A549 (cell line): ENCODE results near the gene FBXL22. TPM values are rescaled to one million over a fixed set of nuclear protein-coding genes. Genes with fewer than 3 reads are reported as not detected.

Experiments
- ATAC-seq, 2 experiments: fragments of 200-7000 bp in 1 of 2; fragments of >200 bp in 1 of 2; cut with Nextera tagmentation in 1 of 2; cut with Tn5 transposase in 1 of 2; 3 replicates each; pipeline versions ENCODE4 v1.8.0 to v1.9.1; 2018 to 2020; ENCODE audit warnings: mild to moderate bottlenecking in 1 of 2, moderate library complexity in 1 of 2
- CTCF ChIA-PET: fragments of 300-600 bp; sonication (Branson Sonifier 250); formaldehyde crosslinking; extraction: SDS; loops from one replicate; lab custom pipeline; 2021; ENCODE audit warnings: antibody characterized with exemption, inconsistent platforms; lab: Yijun Ruan, JAX
- POLR2A ChIA-PET: fragments of 350-600 bp; formaldehyde crosslinking; extraction: SDS; loops from one replicate; lab custom pipeline; 2021; ENCODE audit warnings: antibody characterized with exemption, inconsistent platforms; lab: Yijun Ruan, JAX
- DNase-seq, 2 experiments: peaks; one replicate each; pipeline versions ENCODE4 v3.0.0 to v3.0.0-alpha.2; 2011 to 2016; ENCODE audit warnings: low read depth in 1 of 2, low spot score in 1 of 2
- FAIRE-seq: peaks from 2 replicates; lab custom pipeline; 2011; peaks lifted over from hg19 to GRCh38; lab: Jason Lieb, UNC
- H3K27ac ChIP-seq, 2 experiments: fragments of >200 bp; sonication (Bioruptor Twin); formaldehyde crosslinking; 3 replicates each; pipeline ENCODE4 v1.5.1; 2016 to 2017
- H3K4me1 ChIP-seq: fragments of >200 bp; sonication (Bioruptor Twin); formaldehyde crosslinking; 3 replicates; pipeline ENCODE4 v1.6.1; 2016
- H3K4me2 ChIP-seq: fragments of >200 bp; sonication (Bioruptor Twin); formaldehyde crosslinking; 3 replicates; pipeline ENCODE4 v1.6.1; 2016
- H3K4me3 ChIP-seq: fragments of >200 bp; sonication (Bioruptor Twin); formaldehyde crosslinking; 3 replicates; pipeline ENCODE4 v1.5.1; 2016
- H3K9me3 ChIP-seq: fragments of >200 bp; sonication (Bioruptor Twin); formaldehyde crosslinking; 3 replicates; pipeline ENCODE4 v1.6.1; 2016
- ATOH8 ChIP-seq: fragments of 250-450 bp; sonication (Bioruptor Pico); IDR thresholded peaks from 2 replicates; pipeline ENCODE4 v1.5.0; 2020; ENCODE audit warnings: low read depth, mild to moderate bottlenecking, moderate library complexity
- BCL3 ChIP-seq: fragments of >200 bp; sonication (Bioruptor Twin); formaldehyde crosslinking; IDR thresholded peaks from 3 replicates; pipeline ENCODE4 v1.6.1; 2016
- CBX2 ChIP-seq: fragments of 200-600 bp; sonication (generic); IDR thresholded peaks from 2 replicates; pipeline ENCODE4 v1.6.1; 2016; ENCODE audit warnings: low read depth, mild to moderate bottlenecking, borderline replicate concordance
- CEBPB ChIP-seq, 2 experiments: fragments of >200 bp in 1 of 2; sonication (Bioruptor Twin) in 1 of 2; formaldehyde crosslinking in 1 of 2; IDR thresholded peaks; 2 replicates each; pipeline ENCODE4 v1.6.1; 2012 to 2016
- CHD2 ChIP-seq: fragments of 150-350 bp; IDR thresholded peaks from 2 replicates; pipeline ENCODE4 v1.6.1; 2014; ENCODE audit warnings: low read length; ENCODE audit not compliant: partially characterized antibody
- ELK1 ChIP-seq: fragments of 150-350 bp; IDR thresholded peaks from 2 replicates; pipeline ENCODE4 v1.6.1; 2014; ENCODE audit warnings: low read depth, mild to moderate bottlenecking, low read length
- EP300 ChIP-seq, 2 experiments: fragments of >200 bp; sonication (Bioruptor Twin); formaldehyde crosslinking; IDR thresholded peaks; 2 replicates in 1 of 2; 3 replicates in 1 of 2; pipeline ENCODE4 v1.6.1; 2016 to 2017
- FOSB ChIP-seq: fragments of 250-450 bp; sonication (Bioruptor Pico); IDR thresholded peaks from 2 replicates; pipeline ENCODE4 v1.5.0; 2020; ENCODE audit warnings: mild to moderate bottlenecking, moderate library complexity
- FOSL2 ChIP-seq, 2 experiments: fragments of 450-650 bp in 1 of 2; fragments of >200 bp in 1 of 2; sonication (Bioruptor Twin) in 1 of 2; formaldehyde crosslinking; IDR thresholded peaks; 2 replicates each; pipeline versions ENCODE4 v1.5.0 to v1.6.1; 2016 to 2020; ENCODE audit warnings: mild to moderate bottlenecking in 1 of 2, moderate library complexity in 1 of 2
- FOXS1 ChIP-seq: fragments of 250-450 bp; sonication (Bioruptor Pico); IDR thresholded peaks from 2 replicates; pipeline ENCODE4 v1.5.0; 2020; ENCODE audit warnings: mild to moderate bottlenecking, moderate library complexity
- HDAC2 ChIP-seq: fragments of 200-600 bp; sonication (generic); IDR thresholded peaks from 2 replicates; pipeline ENCODE4 v1.6.1; 2016
- HEYL ChIP-seq: fragments of 250-450 bp; sonication (Bioruptor Pico); IDR thresholded peaks from 2 replicates; pipeline ENCODE4 v1.8.0; 2021; ENCODE audit warnings: mild to moderate bottlenecking, moderate library complexity
- HMGXB4 ChIP-seq: fragments of 250-450 bp; sonication (Bioruptor Pico); IDR thresholded peaks from 2 replicates; pipeline ENCODE4 v1.5.0; 2021; ENCODE audit warnings: mild to moderate bottlenecking, moderate library complexity, borderline replicate concordance
- JUNB ChIP-seq: fragments of >200 bp; sonication (Bioruptor Twin); formaldehyde crosslinking; IDR thresholded peaks from 2 replicates; pipeline ENCODE4 v1.6.1; 2016
- MAFK ChIP-seq: fragments of 450-650 bp; IDR thresholded peaks from 2 replicates; pipeline ENCODE4 v1.6.1; 2014; ENCODE audit not compliant: partially characterized antibody
- MYC ChIP-seq: IDR thresholded peaks from 2 replicates; pipeline ENCODE4 v1.6.1; 2012; ENCODE audit warnings: mild to moderate bottlenecking, inconsistent platforms, low read length, improper control_type of control experiment, borderline replicate concordance
- NR3C1 ChIP-seq: fragments of >200 bp; sonication (Bioruptor Twin); formaldehyde crosslinking; IDR thresholded peaks from 3 replicates; pipeline ENCODE4 v1.6.1; 2017
- PBX3 ChIP-seq: IDR thresholded peaks from 2 replicates; pipeline ENCODE4 v1.6.1; 2012
- RNF2 ChIP-seq: fragments of 200-600 bp; sonication (generic); IDR thresholded peaks from 2 replicates; pipeline ENCODE4 v1.6.1; 2016; ENCODE audit warnings: low read depth, mild to moderate bottlenecking, antibody characterized with exemption, moderate library complexity, borderline replicate concordance
- SMC3 ChIP-seq: fragments of >200 bp; sonication (Bioruptor Twin); formaldehyde crosslinking; IDR thresholded peaks from 3 replicates; pipeline ENCODE4 v1.6.1; 2018; ENCODE audit warnings: inconsistent platforms
- SREBF2 ChIP-seq: fragments of 450-650 bp; IDR thresholded peaks from 2 replicates; pipeline ENCODE4 v1.6.1; 2014; ENCODE audit warnings: mild to moderate bottlenecking, moderate library complexity
- TFCP2L1 ChIP-seq: fragments of 250-450 bp; sonication (Bioruptor Pico); IDR thresholded peaks from 2 replicates; pipeline ENCODE4 v1.5.0; 2021; ENCODE audit warnings: mild to moderate bottlenecking
- WGBS: methylation state at CpG from one replicate; pipeline ENCODE4 v1.1.6; 2017; ENCODE audit errors: missing lambda C conversion rate; 5-methylcytosine and 5-hydroxymethylcytosine counted together
- polyA minus RNA-seq: library from RNA; depleted of rRNA, polyadenylated mRNA; stranded (reverse); fragments of >200 nt; gene quantifications from 2 replicates; pipeline ENCODE4 v1.2.3, GENCODE V29; 2011; rRNA and poly(A)+ RNA removed
- polyA plus RNA-seq, 4 experiments: library from polyadenylated mRNA; depleted of rRNA in 3 of 4; stranded (reverse); fragments of >200 nt; fragmentation: RNase III in 1 of 4; extraction: RNeasy Plus Mini Kit Qiagen cat#74134 plus additional on column Dnase treatment in 1 of 4; gene quantifications; 2 replicates in 3 of 4; 3 replicates in 1 of 4; pipeline ENCODE4 v1.2.3, GENCODE V29; 2011 to 2017

Gene FBXL22
- polyA plus RNA-seq (2011; rRNA removed) (0.09 and 0.18 TPM in 2 replicates), polyA plus RNA-seq (2017; fragmentation: RNase III; extraction: RNeasy Plus Mini Kit Qiagen cat#74134 plus additional on column Dnase treatment) (0.13 to 0.23 TPM (median 0.18 TPM) in 3 replicates), polyA minus RNA-seq (0.33 and 0.78 TPM in 2 replicates)
- polyA plus RNA-seq (2012; cell fraction: cytosol; rRNA removed): 0.28 and 0.29 TPM in 2 replicates
- 0.41 and 0.49 TPM in 2 replicates for polyA plus RNA-seq (2012; cell fraction: nucleus; rRNA removed)

GRCh38 chr15:63597038-63597790 lies at the start of gene FBXL22:
Gene FBXL22 (plus strand): TSS chr15:63597387. CDS start chr15:63597393, 6 bp downstream.
- DNase-seq (no peak), ATAC-seq (no peak), FAIRE-seq (no peak)
- CTCF ChIA-PET: interaction anchor here (0.8 to 10.7 kb wide), 10 partner anchors 11 to 471 kb away, joined by 3 to 185 read pairs (median 6); partner anchors contain the start of gene USP3
- H3K4me1 ChIP-seq: peaks cover 20% of the 10 kb centered on the region; the same call in 2 of the 3 replicates
- H3K27ac ChIP-seq: no peak within 1 kb of the TSS
- H3K4me3 ChIP-seq: no peak within 1 kb of the TSS
- H3K4me2 ChIP-seq: no peak within 1 kb of the TSS
- WGBS: 90% methylated on average over 22 of the region's 23 CpGs
- no peak for TF ChIP-seq TFCP2L1 (CRISPR knock-in tag)
- no peak for TF ChIP-seq NR3C1
- TF ChIP-seq FOSB: no peak
- TF ChIP-seq SREBF2: no peak
- TF ChIP-seq FOXS1 (CRISPR knock-in tag): no peak
- no peak for TF ChIP-seq EP300 (IDR thresholded peaks at IDR 0.05)
- no peak for TF ChIP-seq RNF2
- TF ChIP-seq CBX2: no peak
- TF ChIP-seq CHD2: no peak
- TF ChIP-seq MYC: no peak
- TF ChIP-seq ELK1: no peak
- TF ChIP-seq MAFK: no peak
- H3K9me3 ChIP-seq: no peaks in the 10 kb centered on the region
- POLR2A ChIA-PET: interaction anchor here (1.4 kb wide), 1 partner anchor 96 kb away, joined by 3 read pairs; no protein-coding TSS in a partner anchor

- FAIRE-seq (peak; percentile 84), ATAC-seq (no peak), DNase-seq (no peak)
- Histone ChIP-seq H3K27ac (no peak overlapping the region), H3K4me3 (no peak overlapping the region), H3K4me1 (peaks cover 34% of the 10 kb centered on the region)
- WGBS: 43% methylated on average over 1 of the region's 1 CpG
- TF ChIP-seq CEBPB (IDR thresholded peaks at IDR 0.05): peak; percentile 31 to 64; a peak in 2 of 4 replicates
- TF ChIP-seq PBX3: no peak
- TF ChIP-seq CBX2: no peak
- TF ChIP-seq ATOH8: no peak
- TF ChIP-seq HEYL (CRISPR knock-in tag): no peak
- no peak for TF ChIP-seq EP300 (IDR thresholded peaks at IDR 0.05)
- no peak for TF ChIP-seq SMC3
- TF ChIP-seq BCL3: no peak
- no peak for TF ChIP-seq SREBF2
- 0 out of 2 replicates have a peak, but pooled peaks have one; percentile 5 for TF ChIP-seq FOSL2 (IDR thresholded peaks at IDR 0.05)
- peak; percentile 61 for TF ChIP-seq FOSL2 (CRISPR knock-in tag; IDR thresholded peaks at IDR 0.05)
- no peak for TF ChIP-seq HMGXB4 (CRISPR knock-in tag)
- 0 out of 2 replicates have a peak, but pooled peaks have one; percentile 28 for TF ChIP-seq JUNB
- TF ChIP-seq HDAC2: no peak
- peak; percentile 95; the same call in 1 of the 2 replicates for TF ChIP-seq FOXS1 (CRISPR knock-in tag)
- TF ChIP-seq, all 56 proteins: peak for 4
- H3K9me3 ChIP-seq: no peaks in the 10 kb centered on the region
- ChIA-PET POLR2A (interaction anchor here (1.3 kb wide), 1 partner anchor 47 kb away, joined by 4 read pairs; the partner anchor contains the start of gene USP3), CTCF (interaction anchor here (1.0 to 2.1 kb wide), 7 partner anchors 20 to 495 kb away, joined by 3 to 8 read pairs (median 4); partner anchors contain the start of genes DAPK2 and USP3)
- H3K4me2 ChIP-seq: peak overlapping the region; percentile 4; the same call in 1 of the 3 replicates
Observed at GRCh38 chr15:63551400-63551799, 45.8 kb upstream of the FBXL22 start.
